ENCODE measurements around the gene LAIR1.

DNA sequence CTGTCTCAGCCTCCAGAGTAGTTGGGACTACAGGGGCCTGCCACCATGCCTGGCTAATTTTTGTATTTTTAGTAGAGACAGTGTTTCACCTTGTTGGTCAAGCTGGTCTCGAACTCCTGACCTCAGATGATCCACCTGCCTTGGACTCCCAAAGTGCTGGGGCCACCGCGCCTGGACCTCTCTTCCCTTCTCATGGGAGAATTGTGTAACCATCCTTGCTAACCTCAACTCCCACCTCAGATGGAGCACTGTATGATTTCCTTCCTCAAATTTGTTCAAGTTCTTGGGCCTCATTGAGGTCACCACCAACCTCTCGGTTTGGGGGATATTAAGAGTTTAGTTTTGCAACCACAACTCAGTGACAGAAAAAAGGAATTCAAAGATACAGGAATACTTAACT lies 62.5 kb downstream of the LAIR1 start:
- no peak for TF ChIP-seq EZH2 (IDR thresholded peaks at IDR 0.05; ENCODE audit: borderline replicate concordance, low read length)
- TF ChIP-seq, protein P1, sequence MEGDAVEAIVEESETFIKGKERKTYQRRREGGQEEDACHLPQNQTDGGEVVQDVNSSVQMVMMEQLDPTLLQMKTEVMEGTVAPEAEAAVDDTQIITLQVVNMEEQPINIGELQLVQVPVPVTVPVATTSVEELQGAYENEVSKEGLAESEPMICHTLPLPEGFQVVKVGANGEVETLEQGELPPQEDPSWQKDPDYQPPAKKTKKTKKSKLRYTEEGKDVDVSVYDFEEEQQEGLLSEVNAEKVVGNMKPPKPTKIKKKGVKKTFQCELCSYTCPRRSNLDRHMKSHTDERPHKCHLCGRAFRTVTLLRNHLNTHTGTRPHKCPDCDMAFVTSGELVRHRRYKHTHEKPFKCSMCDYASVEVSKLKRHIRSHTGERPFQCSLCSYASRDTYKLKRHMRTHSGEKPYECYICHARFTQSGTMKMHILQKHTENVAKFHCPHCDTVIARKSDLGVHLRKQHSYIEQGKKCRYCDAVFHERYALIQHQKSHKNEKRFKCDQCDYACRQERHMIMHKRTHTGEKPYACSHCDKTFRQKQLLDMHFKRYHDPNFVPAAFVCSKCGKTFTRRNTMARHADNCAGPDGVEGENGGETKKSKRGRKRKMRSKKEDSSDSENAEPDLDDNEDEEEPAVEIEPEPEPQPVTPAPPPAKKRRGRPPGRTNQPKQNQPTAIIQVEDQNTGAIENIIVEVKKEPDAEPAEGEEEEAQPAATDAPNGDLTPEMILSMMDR (IDR thresholded peaks at IDR 0.05; ENCODE audit: low read length) = no peak
